Stimulated activated naive CD4-positive, alpha-beta T cell treated with Interleukin-2 at 50 U/mL for 16 hours (primary cell): ENCODE data around the gene SYPL1.
A peak's percentile ranks its signal among the peaks of the same experiment; 100 is the strongest.

Source experiments
- DNase-seq: peaks from one replicate; lab custom pipeline; 2025; lab: John Stamatoyannopoulos, UW

The SYPL1 gene

DNA sequence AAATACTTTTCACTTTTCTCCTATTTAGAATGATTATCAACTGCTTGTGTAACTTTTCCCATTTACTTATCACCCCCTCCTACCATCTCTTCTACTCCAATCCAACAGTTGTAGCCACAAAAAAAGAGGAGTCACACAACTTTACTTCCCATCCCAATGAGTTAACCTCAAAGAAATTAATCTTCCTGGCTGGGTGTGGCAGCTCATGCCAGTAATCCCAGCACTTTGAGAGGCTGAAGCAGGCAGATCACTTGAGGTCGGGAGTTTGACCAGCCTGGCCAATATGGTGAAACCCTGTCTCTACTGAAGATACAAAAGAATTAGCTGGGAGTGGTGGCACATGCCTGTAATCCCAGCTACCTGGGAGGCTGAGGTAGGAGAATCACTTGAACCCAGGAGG, 19.9 kb downstream of the SYPL1 start:
- DNase-seq: no peak

DNA sequence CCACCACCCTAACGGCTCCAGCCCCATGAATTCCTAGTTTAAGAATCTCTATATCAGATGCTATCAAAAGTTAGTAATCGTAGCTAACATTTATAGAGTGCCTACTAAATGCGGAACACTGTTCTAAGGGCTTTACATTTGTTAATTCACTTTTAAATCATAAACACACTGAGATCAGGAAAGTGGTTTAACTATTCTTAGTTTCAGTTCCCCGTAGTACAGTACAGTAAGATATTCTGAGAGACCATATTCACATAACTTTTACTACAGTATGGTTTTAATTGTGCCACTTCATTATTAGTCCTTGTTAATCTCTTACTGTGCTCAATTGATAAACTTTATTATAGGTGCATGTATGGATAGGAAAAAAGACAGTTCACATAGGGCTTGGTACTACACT, 22.5 kb downstream of the SYPL1 start:
- DNase-seq: no peak

DNA sequence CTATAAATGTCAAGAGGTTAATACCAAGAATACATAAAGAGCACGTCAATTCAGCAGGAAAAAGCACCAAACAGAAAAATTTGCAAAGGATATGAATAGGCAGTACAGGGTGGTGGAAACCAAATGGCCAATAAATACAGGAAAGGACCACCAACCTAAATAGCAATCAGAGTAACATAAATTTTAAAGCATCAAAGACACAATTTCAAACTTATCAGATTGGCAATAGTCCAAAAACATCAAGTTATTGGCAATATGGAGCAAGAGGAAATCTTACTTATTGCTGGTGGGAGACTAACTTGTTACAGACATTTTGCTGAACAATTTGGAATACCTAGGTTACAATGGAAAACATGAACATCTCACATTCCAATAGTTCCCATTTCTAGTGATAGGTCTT, 24.1 kb downstream of the SYPL1 start:
- DNase-seq: no peak

DNA sequence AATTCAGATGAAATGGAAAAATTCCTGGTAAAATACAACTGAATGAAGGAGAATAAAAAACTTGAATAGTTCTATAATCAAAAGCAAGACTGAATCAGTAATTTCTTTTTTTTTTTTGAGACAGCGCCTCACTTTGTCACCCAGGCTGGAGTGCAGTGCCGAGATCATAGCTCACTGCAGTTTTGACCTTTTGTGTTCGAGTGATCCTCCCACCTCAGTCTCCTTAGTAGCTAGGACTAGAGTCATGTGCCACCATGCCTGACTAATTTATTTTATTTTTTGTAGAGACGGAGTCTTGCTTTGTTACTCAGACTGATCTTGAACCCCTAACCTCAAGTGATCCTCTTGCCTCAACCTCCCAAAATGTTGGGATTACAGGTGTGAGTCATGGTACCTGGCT, 26.1 kb downstream of the SYPL1 start:
- DNase-seq: no peak

DNA sequence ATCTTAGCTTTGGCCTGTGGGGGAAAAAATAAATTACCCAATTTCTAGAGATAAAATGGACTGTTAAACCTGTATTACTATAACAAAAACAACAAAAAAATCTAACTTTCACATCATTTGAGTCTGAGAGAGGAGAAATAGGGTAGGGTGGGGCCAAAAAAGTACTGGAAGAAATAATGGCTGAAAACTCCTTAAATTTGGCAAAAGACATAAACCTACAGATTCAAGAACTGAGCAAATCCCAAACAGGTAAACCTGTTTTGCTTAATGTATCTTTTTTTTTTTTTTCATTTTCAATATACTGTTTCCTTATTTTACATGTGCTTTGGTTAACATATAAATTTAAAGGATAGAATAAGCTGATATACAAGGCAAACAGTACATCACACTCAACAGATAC, 27.1 kb downstream of the SYPL1 start:
- no peak for DNase-seq

DNA sequence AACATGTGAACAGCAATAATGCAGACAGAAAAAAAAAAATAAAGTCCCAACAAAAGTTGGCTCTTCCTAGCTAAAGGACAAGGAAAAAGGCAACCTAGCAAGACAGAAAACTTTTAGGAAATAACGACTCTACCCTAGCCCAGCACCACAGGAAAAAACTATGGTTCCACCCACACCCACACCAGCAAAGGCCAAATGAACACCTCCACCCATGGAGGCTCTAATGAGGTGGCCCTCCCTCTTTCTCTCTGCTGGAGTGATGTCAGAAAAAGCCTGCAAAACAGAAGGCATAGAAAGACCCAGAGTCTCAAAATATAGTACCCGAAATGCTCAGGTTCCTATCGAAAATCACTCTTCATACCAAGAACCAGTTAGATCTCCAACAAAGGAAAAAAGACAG, 28.4 kb downstream of the SYPL1 start:
- no peak for DNase-seq

DNA sequence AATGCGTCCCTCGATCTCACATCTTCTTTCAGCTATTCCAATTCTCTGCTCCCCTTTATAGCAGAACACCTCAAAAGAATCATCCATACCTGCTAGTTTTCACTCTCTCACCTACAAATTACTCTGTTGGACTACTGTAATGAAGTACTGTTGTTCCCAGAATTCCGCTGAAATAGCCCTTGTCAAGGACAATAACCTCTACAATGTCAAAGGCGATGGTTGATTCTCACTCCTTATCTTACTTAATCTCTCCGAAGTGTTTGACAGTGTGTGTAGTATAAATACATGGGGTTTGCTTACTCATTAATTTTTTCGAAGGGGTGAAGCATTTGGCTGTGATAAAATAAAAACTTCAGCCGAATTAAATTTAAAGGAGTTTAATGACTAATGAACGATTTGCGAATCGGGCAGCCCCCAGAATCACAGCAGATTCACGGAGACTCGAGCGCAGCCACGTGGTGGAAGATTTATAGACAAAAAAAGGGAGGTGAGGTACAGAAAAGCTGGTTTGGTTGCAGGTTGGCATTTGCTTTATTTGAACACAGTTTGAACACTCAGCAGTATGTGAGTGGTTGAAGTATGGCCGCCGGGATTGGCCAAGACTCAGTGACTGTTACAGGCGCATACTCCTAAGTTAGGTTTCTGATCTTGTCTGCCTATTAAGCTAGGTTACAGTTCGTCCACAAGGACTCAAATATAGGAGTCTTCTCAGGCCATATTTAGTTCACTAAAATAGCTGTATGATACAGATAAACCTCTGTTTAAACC, 29.8 kb downstream of the SYPL1 start:
- no peak for DNase-seq

DNA sequence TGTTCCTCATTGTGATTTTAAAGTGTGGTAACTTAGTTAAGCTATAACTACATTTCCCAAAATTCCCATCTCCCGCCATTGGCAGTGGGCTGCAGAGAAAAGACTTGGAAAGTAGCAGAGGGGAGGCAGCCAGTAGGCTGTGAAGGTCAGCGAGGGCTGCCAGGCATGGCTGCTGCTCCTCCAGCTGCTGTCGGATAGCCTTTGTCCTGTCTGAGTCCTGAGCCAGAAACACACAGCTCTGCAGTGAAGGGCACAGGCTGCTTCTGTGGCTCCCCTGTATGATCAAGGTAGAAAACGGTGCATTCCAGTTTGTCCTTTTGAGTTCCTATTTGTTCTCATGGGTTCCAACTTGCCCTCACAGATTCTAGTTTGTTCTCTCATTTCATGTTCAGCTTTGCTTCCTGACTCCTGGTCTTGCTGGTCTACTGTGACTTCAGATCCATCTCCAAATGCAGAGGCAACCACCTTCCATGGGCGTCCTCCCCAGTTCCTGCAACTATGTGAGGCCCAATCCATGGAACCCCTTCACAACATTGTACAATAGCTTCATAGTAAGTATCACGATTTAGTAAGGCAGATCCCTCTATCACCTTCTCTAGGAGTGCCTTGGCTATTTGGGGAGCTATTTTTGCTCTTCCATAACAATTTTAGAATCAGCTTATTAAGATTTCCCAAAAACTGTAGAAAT, 31.7 kb downstream of the SYPL1 start:
- DNase-seq: no peak

DNA sequence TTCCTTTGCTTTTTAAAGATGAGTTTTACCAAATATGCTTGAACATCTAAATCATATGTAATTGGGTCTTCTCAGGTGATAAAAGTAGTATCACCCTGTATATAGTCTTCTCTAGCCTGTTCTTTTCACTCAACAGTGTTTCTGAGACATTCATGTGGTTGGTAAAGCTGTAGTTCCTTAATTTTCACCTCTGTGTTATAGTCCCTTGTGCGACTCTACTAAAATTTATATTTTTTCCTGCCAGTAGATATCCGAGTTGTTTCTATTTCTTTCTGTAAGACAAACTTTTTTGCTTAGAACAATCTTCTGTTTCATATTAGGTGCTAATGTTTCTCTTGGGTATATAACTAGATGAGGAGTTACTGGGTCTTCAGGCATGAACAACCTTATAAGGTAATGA, 35.6 kb downstream of the SYPL1 start:
- DNase-seq: no peak

DNA sequence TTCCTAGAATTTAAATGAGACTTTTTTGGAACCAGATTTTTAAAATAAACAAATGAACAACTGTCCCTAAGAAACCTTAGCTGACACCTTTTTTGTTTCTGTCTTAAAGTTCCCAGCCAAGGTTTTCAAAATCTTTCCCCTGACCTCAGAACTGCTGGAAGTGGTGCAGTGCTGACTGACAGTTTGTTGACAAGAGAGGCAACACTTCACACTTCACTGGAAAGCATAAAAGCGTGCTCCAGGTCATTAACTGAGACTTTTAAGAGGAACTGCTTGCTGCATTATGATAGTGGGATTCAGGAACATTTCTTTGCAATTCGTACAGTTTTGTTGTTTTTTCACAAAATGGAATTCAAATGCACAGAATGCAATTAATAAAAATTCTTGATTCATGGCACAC, 36.2 kb downstream of the SYPL1 start:
- DNase-seq: no peak

DNA sequence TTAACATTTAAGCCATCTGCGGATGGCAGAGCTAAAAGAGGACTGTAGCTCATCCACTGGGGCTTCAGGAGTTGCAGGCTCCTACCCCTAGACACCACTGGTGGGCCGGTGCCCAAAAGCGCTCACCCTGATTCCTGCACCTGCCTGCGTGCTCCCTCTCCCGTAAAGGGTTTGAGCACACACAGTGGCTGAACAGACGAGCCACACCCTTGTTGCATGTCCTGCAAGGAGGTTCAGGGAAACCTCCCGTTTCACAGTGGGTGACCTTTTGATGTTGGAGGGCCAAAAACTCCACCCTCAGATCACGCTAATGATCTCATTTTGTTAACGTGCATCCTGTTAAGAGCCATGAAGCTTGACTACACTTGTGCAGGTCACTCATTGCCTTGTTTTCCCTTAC, 37.9 kb downstream of the SYPL1 start:
- no peak for DNase-seq

DNA sequence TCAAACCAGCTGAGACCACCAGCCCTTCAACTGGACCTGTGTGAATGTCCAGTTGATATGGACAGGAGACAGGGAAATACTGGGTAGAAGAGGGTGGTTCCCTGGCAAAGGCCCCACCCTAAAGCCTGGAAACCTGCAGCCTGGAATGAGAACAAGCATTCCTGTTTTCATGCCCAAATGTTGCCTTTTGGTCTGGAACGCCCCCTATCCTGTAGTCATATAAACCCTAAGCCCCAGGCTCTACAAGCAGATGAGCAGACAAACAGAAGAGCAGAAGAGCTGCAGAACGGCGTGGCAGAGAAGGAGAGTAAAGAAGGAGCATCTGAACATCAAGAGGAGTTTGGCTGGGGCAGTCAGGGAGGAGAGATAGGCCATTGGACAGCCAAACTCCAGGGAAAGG, 38.4 kb downstream of the SYPL1 start:
- no peak for DNase-seq

DNA sequence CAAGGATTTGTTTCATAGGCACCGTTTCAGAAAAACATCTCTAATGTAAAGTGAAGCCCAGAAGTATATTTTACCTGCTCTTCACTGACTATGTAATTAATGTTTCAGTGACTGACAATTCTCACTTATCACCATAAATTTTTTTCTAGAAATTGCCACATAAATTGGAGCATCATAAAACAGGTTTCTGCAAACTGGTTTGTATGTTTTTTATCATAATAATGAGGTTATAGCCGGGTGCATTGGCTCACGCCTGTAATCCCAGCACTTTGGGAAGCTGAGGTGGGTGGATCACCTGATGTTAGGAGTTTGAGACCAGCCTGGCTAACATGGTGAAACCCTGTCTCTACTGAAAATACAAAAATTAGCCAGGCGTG, 39.4 kb downstream of the SYPL1 start:
- DNase-seq: no peak

DNA sequence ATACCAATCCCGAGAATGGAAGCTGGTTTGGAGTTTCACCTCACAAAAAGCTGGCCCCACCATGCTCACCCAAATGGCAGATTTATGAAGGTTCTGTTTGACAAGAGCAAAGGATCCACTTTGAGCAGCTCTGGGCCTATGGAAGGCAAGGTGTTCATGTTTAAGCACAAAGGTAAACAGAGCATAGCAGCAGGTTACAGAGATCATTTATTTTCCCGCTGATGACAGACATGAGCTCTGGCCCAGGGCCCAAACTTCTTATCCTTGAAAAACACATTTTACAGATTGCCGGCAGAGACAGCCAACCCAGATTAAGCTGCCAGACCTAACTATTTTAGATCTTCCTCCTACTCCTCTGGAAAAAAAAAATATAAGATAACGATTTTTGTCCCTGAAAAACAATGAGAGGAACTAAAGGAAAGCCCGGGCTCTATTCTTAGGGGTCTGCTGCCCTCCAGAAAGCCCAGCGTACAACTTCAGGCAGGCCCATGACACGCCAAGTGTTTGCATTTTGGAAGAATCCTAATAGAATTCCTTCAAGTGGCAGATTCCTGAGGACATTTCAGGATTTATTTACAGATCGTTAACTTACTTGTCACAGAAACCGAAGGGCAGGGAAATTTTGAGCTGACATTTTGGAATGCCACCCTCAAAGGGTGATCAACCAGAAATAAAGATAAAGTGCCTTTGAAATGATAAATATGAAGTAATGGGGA, 40.0 kb downstream of the SYPL1 start:
- DNase-seq: no peak

DNA sequence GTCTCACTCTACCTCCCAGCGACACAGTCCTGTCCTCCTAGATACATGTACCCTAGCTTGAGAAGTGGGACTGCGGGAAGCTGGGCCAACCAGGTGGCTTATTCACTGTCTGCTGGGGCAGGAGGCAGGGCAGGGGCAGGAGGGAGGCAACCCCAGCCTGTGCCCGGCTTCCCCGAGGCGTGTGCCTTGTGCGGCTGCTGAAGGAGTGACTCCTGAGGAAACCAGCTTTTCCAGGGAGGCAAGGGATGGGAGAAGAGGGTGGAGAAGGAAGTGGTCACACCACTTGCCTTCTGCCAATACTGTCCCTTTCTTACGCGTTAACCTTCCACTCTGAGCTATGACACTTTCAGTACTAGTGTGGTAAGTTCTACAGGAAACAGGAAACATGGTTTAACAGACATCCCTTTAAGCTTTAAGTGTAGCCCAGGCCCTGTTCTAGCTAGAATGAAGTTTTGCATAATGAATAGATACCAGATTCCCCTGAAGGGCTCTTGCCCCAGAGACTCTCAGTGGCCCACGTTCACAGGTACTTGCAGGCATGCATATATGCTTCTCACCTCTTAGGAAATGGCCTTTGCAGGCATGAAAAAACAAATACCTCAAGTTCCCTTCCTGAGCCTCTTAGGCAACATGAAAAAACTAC, 40.6 kb downstream of the SYPL1 start:
- peak; percentile 17 for DNase-seq

DNA sequence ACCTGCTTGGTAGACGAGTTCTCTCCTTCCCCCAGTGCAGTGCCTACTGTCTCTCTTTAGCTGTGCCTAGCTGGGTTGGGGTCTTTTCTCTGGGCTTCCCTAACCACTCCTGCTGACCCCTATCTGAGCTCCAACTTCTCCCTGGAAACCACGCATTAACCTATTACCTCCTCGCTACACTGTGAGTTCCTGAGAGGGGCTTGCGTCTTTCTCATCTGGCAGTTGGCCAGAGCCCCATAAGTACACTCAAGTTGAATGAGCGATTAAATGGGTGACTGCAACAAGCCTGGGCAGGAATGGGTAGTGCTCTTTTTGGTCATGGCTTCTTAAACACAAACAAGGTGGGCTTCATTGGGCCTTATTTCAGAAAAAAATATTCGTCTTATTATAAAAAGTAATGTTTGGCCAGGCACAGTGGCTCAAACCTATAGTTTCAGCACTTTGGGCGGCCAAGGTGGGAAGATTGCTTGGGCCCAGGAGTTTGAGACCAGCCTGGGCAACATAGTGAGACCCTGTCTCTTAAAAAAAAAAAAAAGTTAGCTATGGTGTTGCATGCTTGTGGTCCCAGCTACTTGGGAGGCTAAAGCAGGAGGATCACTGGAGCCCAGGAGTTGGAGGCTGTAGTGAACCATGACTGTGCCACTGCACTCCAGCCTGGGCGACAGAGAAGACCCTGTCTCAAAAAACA, 41.4 kb downstream of the SYPL1 start:
- DNase-seq: no peak

DNA sequence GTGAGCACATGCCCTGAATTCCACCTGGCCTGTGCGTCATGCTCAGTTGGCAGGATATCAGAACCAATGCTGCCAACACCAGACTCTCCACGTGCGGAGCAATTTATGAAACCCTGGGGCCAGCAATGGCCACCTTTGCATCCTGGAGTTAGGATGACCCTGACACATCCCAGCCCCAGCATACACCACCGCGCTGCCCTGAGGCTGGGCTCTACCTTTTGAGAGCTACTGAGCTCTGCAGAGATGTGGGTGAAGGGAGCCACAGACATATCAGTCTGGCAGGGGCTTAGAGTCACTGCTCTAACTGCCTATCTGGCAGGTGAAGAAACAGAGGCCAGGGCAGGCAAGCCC, 41.9 kb downstream of the SYPL1 start:
- no peak for DNase-seq

DNA sequence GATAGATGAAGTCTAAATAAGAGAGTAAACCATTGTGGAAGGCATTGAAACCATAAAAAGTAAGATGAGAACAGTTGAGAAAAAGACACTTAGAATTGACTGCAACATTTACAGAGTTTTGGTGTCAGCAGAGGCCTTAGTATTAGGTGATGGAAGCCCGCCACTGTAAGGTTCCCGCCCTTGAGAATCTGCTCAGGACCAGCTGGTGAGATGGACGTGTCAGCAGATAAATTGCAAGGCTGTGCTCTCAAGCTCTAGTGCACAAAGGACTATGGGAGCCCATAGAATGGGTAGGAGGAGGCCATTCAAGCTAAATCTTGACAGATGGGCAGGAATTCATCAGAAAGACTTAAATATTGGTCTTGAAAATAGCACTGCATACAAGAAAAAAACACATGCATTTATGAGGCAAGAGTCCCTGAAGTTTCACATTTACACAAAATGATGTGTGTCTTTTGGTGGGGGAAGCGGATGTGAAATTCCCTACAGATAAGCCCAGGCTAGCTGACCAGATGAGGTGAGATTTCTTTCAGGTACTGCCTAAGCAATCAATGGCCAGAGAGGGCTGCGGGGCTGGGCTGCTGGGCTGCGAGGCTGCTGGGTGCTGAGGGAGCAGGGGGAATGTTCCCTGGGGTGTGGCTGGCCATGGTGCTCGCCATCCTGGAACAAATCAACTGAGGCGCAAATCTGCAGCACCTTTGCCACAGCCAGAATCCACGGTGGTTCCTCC, 42.5 kb downstream of the SYPL1 start:
- no peak for DNase-seq

DNA sequence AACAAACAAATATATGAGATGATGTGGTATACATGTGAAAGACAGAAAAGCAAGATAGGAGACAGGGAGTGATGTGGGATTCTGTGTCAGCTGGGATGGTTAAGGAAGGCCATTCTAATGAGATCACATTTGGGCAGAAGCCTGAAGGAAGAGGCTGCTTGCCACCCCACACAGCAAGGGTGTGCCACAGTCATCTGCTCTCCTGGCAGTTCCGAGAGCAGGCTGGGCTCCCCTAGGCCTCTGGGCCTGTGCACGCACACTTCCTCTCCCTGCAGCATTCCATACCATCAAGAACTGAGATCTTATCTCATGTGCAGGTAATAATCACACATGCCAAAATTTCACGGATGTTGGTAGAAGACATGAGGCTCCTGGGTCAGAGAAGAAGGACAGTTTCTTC, 43.1 kb downstream of the SYPL1 start:
- DNase-seq: no peak

DNA sequence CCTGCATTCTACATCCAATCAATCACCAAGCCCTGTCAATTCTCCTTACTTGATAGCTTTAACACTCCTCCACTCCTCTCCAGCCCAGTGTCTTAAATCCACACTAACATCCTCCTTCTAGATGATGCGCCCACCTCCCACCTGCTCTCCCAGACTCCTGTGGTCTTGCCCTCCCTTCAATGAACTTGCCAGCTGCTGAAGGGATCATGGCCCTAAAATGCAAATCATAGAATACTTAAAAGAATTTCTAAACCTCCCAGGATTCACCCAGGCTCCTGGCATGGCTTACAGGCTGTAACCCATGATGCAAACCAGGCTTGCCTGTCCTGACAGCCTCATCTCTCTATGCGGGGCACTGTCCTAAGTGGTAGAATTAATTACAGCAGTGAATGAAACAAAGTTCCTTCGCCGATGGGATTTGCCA, 43.6 kb downstream of the SYPL1 start:
- DNase-seq: no peak

DNA sequence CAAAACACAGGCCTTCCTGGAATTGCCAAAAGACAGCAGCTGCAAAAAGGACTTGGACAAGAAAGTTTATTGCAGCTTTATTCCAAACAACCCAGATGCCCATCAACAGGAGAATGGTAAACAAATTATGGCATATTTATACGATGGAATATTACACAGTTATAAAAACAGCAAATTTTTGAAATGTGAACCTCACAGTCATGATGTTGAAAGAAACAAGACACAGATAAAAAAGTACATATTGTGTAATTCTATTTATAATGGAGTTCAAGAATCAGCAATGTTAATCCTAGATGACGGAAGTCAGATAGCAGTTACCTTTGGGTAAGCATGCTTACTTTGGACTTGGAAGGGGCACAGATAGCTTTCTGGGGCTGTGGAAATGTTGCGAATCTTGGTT, 44.4 kb downstream of the SYPL1 start:
- no peak for DNase-seq
